ENCODE data around the gene TRAM2.

- no peak for TF ChIP-seq CTCF (conservative IDR thresholded peaks at IDR 0.05; ENCODE audit: low read depth, low read length)
- no peak for TF ChIP-seq MAZ (IDR thresholded peaks at IDR 0.05; ENCODE audit: borderline replicate concordance, low read depth, low read length)
- no peak for TF ChIP-seq MAFK (IDR thresholded peaks at IDR 0.05; ENCODE audit: low read depth, low read length)
- TF ChIP-seq USF2 (IDR thresholded peaks at IDR 0.05; ENCODE audit: low read depth, low read length), result no peak
- no peak for TF ChIP-seq ELK1 (IDR thresholded peaks at IDR 0.05; ENCODE audit: borderline replicate concordance, low read depth, low read length)
Measured at GRCh38 chr6:52524918-52525317, 51.9 kb downstream of the TRAM2 start.

Data from IMR-90 (cell line).